Right renal pelvis (tissue), 4 donors: ENCODE data around the gene GTF3C4. TPM values are rescaled to one million over a fixed set of nuclear protein-coding genes. Genes with fewer than 3 reads are reported as not detected.
"Not testable (repeated sequence)": the region's sequence is repeated elsewhere in the genome, so short reads cannot be mapped to it uniquely, and the experiment has no call there.

Experiments used
- DNase-seq, 4 donors: peaks; one replicate each; pipeline ENCODE4 v3.0.0-alpha.2; 2013; ENCODE audit warnings: low read depth in 4 of 4, low spot score in 3 of 4, missing footprints in 1 of 4
- polyA plus RNA-seq, 4 donors: library from polyadenylated mRNA; unstranded; fragments of 120-200 nt; gene quantifications; one replicate each; pipeline ENCODE4 v1.2.1, GENCODE V29; 2013; ENCODE audit not compliant: insufficient read length in 4 of 4

The GTF3C4 gene
- polyA plus RNA-seq, 4 donors = 25.0 to 28.8 (median 28.6) TPM

DNA sequence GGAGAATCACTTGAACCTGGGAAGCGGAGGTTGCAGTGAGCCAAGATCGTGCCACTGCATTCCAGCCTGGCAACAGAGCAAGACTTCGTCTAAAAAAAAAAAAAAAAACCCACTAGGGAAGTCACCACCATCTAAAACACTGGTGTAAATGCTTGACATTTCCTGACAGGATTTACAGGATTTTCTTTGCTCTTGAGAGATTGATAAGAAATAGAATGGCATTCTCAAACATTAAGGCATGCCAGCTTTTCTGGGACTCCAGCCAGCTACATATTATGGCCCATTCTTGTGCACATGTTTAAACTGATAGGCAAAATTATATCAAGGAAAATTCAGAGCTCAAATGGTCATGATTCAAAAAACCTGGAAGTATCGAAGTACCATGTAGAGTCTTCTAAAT, 28.7 kb downstream of the GTF3C4 start:
- no peak for DNase-seq

DNA sequence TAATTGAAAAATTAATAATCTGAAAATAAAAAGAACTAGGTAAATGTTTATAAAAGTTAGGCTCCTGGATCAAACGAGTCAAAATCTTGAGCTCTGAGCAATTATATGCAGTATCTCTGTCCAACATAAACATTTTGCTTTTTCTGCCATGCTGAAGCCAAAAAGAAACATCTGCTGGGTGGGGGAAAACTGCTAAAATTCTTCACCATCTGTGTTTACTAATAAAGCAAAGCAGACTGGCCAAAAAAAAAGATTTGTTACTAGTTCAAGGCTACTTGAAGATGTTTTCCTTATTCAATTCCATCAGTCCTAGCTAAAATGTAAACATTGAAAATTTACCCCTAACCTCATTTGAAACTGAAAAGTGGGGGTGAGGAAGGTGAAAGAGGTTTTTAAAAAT, 29.7 kb downstream of the GTF3C4 start:
- peak in 2 of 4 donors; percentile 5 to 18 for DNase-seq

DNA sequence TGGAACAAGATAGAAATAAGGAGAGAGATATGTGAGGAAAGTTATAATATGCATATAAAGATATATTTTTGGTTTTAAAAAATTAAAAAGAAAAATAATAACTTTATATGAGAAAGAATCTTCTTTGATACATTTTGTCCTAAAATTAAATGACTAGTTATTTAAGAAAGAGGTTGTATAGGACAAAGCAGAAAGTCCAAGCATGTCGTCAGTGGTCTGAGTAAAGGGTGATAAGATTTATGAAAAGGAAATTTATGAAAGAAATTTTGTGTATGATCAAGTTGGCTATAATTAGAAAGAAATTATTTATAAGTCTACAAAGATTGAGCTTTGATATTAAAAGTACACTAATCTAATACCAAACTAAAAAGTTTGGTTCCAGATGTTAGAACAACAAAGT, 32.0 kb downstream of the GTF3C4 start:
- no peak for DNase-seq

DNA sequence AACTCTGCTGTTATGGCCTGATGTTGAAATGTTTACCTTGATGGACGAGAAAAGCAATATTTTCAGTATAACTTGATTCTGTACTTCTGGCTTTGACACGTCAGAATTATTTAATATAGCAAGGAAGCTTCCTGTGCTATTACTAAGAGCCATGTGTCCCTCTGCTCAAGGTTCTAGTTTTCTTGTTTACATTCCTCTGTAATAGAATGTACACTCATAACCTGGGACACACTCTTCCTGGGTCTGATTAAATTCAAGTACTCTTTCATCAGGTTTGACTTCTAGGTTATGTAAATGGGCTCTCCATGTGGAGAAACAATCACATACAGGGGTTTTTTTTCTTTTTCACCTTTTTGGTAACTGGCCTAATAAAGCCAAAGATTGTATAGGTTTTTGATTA, 33.1 kb downstream of the GTF3C4 start:
- no peak for DNase-seq

DNA sequence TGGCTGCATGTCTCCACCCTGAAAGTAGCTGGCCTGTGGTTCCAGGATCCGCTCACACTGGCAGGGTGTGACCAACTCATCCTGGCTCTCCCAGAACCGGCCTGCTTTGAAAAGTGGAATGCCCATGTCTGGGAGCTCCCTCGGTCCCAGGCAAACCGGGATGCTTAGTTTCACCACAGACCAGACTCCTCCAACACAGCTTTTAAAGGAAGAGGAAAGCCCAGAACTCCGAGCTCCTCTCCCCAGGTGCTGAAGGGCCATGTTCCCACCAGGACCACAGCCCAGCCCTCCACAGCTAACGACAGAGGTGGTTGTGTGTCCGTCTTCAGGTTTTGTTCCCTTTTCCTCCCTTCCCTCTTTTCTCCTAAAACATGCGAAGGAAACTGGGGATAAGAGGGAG, 38.0 kb downstream of the GTF3C4 start:
- no peak for DNase-seq

DNA sequence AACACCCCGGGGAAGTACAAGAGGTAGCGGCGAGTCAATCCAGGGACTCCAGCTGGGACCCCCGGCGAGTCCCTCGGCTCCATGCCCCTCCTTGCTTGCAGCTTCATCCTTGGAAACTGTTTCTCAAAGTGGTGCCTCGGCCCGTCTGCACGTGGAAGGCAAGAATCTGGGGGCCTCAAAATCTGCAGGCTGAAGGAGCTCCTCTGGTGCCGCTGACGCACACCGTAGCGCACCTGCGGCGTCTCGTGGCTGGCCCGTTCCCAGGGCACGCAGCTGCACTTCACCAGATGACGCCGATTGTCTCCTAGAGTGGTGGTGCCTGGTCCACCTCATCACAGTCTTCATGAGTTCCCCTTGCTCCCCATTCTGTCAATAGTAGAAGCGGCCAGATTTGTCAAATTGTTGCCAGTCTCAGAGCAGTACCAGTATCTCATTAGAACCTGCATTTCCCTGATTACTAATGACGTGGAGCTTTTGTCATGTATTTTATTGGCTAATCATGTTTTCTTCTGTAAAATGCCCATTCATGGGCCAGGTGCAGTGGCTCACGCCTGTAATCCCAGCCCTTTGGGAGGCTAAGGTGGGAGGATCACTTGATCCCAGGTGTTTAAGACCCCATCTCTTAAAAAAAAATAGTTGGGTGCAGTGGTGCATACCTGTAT, 38.6 kb downstream of the GTF3C4 start:
- no peak for DNase-seq

DNA sequence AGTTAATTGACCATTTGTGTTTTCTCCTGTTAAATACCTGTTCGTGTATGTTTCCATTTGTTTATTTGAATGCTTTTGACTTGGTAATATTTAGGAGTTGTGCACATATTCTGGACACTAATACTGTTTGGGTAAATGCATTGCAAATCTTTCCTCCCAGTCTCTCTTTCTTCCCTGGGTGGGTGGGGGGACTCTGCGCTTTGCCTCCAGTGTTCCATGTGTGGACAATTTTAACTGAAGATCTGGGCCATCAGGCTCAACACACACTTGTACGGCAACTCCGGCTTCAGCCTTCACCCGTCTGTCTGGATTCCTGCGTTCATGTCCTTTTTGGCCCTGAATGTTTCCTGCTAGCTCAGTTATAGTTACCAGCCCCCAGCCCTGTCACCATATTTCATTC, 40.1 kb downstream of the GTF3C4 start:
- DNase-seq = no peak

DNA sequence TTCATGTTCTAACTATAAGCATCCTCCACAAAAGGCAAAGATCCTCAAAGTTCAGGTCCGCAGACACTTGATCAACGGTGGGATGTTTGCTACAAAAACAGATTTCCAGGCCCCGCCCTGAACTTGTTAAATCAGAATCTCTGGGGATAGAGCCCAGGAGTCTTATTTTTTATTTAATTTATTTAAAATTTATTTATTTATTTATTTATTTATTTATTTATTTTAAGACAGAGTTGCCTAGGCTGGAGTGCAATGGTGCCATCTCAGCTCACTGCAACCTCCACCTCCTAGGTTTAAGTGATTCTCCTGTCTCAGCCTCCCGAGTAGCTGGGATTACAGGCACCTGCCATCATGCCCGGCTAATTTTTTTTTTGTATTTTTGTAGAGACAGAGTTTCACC, 40.9 kb downstream of the GTF3C4 start:
- not testable (repeated sequence) for DNase-seq

DNA sequence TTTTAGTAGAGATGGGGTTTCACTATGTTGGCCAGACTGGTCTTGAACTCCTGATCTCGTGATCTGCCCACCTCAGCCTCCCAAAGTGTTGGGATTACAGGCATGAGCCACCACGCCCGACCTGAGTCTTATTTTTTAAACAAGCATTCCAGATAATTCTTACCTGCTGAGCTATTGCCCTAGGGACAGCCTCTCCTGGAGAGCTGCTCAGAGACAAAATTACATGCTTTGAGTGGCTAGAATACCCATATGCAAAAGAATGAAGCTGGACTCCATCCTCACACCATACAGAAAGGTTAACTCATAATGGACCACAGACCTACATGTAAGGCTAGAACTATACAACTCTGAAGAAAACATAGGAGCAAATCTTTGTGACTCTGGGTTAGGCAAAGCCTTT, 41.6 kb downstream of the GTF3C4 start:
- no peak for DNase-seq

DNA sequence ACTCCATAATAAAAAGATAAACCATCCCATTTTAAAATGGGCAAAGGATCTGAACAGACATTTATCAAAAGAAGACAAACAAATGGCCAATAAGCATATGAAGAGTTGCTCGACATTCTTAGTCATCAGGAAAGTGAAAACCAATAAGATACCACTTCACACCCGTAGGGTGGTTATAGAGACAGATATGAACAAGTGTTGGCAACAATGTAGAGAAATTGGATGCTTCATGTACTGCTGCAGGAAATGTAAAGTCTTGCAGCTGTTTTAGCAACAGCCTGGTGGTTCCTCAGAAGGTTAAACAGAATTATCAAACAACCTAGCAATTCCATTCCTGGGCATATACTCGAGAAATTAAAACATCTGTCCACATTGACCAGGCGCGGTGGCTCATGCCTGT, 42.5 kb downstream of the GTF3C4 start:
- no peak for DNase-seq

DNA sequence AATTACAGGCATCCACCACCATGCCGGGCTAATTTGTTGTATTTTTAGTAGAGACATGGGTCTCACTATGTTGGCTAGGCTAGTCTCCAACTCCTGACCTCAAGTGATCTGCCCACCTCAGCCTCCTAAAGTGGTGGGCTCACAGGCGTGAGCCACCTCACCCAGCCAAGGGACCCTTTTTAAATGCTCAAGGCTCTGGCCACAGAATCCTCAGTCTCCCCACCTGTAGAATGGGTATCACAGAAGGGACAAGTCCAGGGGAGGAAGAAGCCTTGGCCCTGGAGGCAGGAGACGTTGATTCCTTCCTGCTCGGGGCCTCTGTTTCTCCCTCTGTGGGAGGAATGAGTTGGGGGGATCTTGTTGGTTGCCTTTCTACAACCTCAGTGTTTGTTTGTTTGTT, 45.7 kb downstream of the GTF3C4 start:
- DNase-seq = no peak

DNA sequence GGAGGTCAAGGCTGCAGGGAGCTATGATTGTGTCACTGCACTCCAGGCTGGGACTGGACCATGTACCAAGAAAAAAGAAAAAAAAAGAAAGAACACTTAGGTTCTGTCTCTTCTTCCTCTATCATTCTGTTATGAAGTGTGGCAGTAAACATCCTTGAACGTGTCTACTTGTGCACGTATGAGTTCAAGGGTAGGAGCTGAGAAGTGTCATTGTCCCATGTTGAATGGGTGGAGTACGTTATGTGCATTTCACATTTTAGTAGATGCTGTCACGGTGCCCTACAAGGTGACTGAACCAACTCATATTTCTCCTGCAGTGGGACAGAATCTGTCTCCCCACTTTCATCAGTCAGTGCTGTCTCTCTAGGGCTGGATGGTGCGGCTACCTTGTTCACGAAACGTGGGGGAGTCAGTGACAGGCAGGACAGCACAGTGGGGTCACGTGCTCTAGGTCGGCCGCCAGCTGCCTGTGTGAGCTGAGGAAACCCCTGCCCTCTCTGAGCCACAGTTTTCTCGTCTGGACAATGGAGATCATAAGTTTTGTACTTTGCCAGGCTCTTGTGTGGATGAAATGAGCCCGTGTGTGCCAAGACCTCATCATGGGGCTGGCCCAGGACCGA, 47.2 kb downstream of the GTF3C4 start:
- no peak for DNase-seq

DNA sequence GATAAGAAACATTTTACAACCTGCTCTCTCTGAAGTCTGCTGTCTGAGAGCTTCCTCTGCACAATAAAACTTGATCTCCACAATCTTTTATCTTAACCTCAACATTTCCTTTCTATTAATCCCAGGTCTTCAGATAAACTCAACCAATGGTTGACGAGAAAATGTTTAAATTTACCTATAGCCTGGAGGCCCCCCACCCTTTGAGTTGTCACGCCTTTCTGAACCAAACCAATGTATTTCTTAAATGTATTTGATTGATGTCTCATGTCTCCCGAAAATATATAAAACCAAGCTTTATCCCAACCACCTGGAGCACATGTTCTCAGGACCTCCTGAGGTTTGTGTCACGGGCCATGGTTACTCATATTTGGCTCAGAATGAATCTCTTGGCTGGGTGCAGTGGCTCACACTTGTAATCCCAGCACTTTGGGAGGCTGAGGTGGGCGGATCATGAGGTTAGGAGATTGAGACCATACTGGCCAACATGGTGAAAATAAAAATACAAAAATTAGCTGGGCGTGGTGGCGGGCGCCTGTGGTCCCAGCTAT, 48.2 kb downstream of the GTF3C4 start:
- not testable (repeated sequence) for DNase-seq

DNA sequence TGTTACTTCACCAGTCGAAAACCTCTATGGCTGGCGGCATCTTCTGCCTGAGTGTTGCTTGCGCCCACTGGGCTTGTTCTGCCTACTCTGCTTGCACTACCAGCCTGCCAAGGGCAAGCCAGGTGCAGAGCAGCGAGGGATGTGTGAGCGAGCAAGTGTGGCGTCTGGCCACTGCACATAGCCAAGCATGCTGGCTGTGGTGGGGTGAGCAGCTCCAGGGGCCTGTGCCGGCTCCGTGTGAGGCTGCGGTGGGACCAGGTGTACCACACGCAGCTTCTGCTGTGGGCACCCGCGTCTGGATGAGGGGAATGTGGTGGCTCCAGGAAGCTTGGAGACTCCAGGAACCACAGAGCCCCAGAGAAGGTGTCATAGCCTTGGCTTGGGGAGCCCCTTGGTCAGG, 51.4 kb downstream of the GTF3C4 start:
- DNase-seq = no peak

DNA sequence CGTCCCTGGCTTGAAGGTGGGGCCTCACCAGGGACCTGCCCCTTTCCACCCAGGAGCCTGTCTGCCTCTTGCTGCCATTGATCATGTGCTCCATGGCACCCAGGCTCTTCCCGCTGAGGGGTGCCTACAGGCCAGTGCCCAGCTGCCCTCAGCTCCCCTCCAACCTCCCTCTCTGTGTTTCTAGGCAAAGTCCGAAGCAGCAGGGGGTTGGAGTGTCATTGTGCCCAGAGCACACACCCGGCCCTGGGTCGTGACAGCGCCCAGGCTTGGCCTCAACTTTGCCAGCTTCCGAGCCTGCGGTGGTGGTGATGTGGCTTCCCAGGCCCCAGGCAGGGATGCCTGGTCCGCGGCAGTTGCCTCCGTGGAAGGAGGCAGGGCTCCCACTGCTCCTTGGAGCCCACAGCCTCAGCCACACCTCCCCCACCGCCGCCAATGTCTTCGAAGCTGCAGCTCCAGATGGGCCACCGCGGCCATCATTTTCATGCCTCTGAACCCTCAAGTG, 52.4 kb downstream of the GTF3C4 start:
- no peak for DNase-seq

DNA sequence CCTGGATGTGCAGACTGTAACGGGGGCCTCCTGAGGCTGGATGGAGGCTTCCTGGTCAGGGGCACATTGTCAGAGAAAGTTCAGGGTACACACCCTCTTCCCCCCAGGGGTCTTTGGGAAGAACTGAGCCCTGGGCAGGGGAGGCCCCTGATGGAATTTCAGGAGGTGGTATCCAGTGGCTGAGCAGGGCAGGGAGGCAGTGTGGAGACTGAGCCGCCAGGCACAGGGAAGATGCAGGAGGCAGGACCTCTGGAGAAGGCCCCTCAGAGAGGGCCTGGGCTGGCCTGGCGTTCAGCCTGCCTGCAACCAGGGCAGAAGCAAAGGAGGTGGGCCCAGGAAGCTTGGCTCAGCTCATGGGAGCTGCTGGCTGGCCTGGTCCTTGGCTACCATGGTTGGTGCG, 53.5 kb downstream of the GTF3C4 start:
- no peak for DNase-seq

DNA sequence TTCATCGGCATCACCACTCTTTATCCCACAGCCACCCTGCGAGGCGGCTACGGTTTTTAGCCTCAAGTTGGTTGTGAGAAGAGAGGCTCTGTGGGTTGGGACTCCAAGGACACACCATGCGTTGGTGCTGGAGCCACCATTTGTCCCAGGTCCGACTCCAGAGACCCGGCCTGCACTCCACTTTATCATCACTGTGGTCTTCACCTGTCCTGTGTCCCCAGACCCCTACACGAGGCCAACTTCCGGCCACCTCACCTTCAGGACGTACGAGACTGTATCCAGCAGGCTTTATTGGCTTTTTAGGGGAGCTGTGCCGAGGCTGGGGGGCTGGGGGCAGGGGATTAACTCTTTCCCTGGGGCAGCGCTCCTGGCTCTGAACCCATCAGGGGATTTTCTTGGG, 55.0 kb downstream of the GTF3C4 start:
- DNase-seq = no peak

DNA sequence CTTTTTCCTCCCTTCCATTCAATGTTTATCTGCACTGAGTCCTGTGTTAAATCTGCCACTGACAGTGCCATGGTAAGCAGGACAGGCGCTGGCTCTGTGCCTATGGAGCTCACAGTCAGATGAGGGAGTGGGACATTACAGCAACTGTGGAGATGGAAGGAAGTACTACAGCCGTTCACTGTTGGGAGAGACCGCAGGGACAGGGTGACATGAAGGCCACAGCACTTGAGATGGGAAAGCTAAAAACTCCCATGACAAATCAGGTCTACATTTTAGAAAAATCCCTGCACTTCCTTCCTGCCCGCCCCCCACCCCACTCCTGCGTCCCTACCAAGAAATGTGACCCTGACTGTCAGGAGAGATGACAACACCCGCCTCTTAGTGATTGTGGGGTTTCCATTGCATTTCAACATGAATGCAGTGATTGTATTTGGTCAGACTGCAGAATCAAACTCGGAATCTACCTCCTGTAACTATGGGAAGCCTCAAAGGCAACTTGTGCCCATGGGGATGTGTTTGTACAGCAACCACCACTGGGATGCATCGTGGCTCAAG, 56.4 kb downstream of the GTF3C4 start:
- no peak for DNase-seq

DNA sequence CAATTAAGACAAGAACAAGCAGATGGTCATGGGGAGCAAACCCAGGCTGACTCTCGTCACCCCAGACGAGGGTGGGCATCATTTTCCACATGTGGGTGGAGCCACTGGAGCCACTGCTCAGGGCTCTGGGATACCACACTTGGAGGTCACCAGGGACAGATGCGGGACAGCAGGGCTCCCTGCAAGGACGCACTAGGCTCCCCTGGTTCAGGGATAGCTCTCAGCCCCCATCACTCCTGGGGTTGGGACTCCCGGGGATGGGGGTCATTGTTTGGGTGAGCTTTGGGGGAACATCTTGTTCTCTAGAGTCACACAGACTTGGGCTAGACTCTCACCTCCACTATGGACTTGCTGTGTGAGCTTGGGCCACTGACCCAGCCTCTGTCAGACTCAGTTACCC, 57.8 kb downstream of the GTF3C4 start:
- DNase-seq = no peak

DNA sequence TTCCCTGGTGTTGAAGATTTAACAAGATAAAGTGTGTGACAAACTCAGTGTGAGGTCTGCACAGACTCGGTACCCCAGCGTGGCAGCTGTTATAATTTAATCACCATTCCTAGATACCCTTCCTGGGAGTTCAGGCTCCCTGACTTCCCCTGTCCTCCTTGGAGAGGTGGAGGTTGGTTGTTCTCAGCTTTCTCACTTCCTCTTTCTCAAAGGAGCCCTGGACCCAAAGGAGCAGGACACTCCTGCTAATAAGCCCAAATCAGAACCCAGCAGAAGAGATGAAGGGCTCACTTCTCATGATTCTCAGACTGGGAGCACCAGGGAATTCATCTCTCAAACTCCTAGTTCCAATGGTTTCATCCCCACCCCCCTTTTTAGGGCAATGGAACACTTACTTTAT, 58.2 kb downstream of the GTF3C4 start:
- DNase-seq = no peak

DNA sequence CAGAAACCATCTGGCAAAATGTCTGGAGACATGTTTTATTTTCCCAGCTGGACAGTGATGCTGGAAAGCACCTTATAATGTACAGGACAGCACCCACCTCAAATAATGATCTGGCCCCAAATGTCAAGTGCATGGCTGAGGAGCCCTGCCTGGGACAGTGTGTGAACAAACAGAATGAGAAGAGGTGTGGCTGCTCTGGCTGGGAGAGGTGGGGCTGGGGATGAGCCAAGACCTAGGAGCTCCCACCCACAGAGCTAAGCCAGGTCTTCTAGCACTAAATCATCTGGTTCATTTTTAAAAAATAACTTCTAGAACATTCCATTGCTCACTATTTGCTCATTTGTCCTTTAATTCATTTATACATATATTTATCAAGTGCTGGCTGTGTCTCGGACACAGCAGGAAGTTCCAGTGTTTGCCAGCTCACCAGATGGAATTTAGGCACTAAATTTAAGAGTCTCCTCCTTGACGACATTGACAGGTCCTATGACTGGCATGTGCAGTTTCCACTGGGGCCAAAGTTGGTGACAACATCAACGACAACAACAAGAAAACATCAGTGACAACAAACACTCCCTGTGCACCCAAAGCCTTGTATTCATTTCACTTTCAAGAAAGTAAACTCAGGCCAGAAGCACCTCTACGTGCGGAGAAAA, 59.1 kb downstream of the GTF3C4 start:
- no peak for DNase-seq
